Body of pancreas (tissue), 4 donors: Measurements from ENCODE around the gene MTM1.

Experiments
- POLR2A ChIP-seq, 3 donors: fragments of 450-650 bp; IDR thresholded peaks; one replicate each; pipeline ENCODE4 v1.6.1; 2016; ENCODE audit warnings: antibody characterized with exemption in 3 of 3, mild to moderate bottlenecking in 2 of 3
- TF ChIP-seq, protein P1 (sequence below), 7 experiments: fragments of 450-650 bp in 4 of 7; fragments of 200-600 bp in 3 of 7; sonication (generic) in 3 of 7; IDR thresholded peaks; one replicate each; pipeline ENCODE4 v1.5.1; 2016 to 2019; ENCODE audit warnings: antibody characterized with exemption in 7 of 7

GRCh38 chrX:150572206-150572605, 3.8 kb downstream of the MTM1 start:
- TF ChIP-seq, protein P1, sequence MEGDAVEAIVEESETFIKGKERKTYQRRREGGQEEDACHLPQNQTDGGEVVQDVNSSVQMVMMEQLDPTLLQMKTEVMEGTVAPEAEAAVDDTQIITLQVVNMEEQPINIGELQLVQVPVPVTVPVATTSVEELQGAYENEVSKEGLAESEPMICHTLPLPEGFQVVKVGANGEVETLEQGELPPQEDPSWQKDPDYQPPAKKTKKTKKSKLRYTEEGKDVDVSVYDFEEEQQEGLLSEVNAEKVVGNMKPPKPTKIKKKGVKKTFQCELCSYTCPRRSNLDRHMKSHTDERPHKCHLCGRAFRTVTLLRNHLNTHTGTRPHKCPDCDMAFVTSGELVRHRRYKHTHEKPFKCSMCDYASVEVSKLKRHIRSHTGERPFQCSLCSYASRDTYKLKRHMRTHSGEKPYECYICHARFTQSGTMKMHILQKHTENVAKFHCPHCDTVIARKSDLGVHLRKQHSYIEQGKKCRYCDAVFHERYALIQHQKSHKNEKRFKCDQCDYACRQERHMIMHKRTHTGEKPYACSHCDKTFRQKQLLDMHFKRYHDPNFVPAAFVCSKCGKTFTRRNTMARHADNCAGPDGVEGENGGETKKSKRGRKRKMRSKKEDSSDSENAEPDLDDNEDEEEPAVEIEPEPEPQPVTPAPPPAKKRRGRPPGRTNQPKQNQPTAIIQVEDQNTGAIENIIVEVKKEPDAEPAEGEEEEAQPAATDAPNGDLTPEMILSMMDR (IDR thresholded peaks at IDR 0.05) = no peak
- TF ChIP-seq POLR2A (IDR thresholded peaks at IDR 0.05) = no peak
